Endothelial cell of umbilical vein (primary cell): ENCODE measurements around the gene ZNF319.

Source experiments
- EZH2 ChIP-seq: IDR thresholded peaks from 2 replicates; pipeline ENCODE4 v1.6.1; 2012; ENCODE audit warnings: borderline replicate concordance, low read depth, mild to moderate bottlenecking, moderate library complexity, low read length, inconsistent platforms; ENCODE audit not compliant: severe bottlenecking
- POLR2A ChIP-seq: IDR thresholded peaks from 2 replicates; pipeline ENCODE4 v1.6.1; 2012; ENCODE audit warnings: low read depth, mild to moderate bottlenecking, control low read depth, low read length
- TF ChIP-seq, protein P1 (sequence below), 2 donors: IDR thresholded peaks; 1 replicate in 1 of 2; 2 replicates in 1 of 2; pipeline ENCODE4 v1.5.1; 2011; ENCODE audit warnings: low read length in 2 of 2, mild to moderate bottlenecking in 2 of 2, moderate library complexity in 2 of 2, control low read depth in 1 of 2, inconsistent platforms in 1 of 2, low read depth in 1 of 2; ENCODE audit not compliant: insufficient read depth in 1 of 2; ENCODE audit errors: extremely low read depth in 1 of 2
- TF ChIP-seq, protein P2 (sequence below): IDR thresholded peaks from 2 replicates; pipeline ENCODE4 v1.6.1; 2011; ENCODE audit not compliant: insufficient read depth, insufficient read length

DNA sequence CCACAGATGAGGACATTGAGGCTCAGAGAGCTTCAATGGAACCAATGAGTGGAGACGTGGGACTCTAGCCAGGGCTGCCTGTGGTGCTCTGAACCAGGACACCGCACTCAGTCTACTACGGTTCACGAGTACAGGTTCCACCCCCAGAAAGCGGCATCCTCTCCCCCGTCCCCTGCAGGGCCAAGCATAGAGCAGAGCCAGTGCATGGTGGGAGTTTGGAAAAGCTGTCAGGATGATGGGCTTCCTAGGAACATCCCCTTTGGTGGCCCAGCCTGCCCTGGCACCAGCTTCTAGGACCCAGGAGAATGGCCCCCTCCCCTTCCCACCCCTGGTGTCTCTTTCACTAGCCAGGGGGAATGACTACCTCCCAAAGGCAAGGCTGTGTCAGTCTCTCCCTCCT lies 8.4 kb downstream of the ZNF319 start:
- TF ChIP-seq EZH2 = no peak
- TF ChIP-seq, protein P1, sequence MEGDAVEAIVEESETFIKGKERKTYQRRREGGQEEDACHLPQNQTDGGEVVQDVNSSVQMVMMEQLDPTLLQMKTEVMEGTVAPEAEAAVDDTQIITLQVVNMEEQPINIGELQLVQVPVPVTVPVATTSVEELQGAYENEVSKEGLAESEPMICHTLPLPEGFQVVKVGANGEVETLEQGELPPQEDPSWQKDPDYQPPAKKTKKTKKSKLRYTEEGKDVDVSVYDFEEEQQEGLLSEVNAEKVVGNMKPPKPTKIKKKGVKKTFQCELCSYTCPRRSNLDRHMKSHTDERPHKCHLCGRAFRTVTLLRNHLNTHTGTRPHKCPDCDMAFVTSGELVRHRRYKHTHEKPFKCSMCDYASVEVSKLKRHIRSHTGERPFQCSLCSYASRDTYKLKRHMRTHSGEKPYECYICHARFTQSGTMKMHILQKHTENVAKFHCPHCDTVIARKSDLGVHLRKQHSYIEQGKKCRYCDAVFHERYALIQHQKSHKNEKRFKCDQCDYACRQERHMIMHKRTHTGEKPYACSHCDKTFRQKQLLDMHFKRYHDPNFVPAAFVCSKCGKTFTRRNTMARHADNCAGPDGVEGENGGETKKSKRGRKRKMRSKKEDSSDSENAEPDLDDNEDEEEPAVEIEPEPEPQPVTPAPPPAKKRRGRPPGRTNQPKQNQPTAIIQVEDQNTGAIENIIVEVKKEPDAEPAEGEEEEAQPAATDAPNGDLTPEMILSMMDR (IDR thresholded peaks at IDR 0.05; ENCODE audit: extremely low read depth in 1 of 2, insufficient read depth in 1 of 2, low read depth in 1 of 2, low read length in 2 of 2) = no peak
- TF ChIP-seq, protein P2, sequence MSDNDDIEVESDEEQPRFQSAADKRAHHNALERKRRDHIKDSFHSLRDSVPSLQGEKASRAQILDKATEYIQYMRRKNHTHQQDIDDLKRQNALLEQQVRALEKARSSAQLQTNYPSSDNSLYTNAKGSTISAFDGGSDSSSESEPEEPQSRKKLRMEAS = no peak
- TF ChIP-seq POLR2A = no peak
